ENCODE data around the gene P2RY14.

- TF ChIP-seq ZBTB7A (tag by site-specific recombination; IDR thresholded peaks at IDR 0.05; ENCODE audit: low read depth), result no peak
- TF ChIP-seq CTCF (tag by site-specific recombination; IDR thresholded peaks at IDR 0.05), result no peak
- no peak for TF ChIP-seq ZNF148 (tag by site-specific recombination; IDR thresholded peaks at IDR 0.05; ENCODE audit: borderline replicate concordance)
- TF ChIP-seq REST (tag by site-specific recombination; IDR thresholded peaks at IDR 0.05), result no peak
- TF ChIP-seq SCRT1 (tag by site-specific recombination; IDR thresholded peaks at IDR 0.05; ENCODE audit: borderline replicate concordance), result no peak
- no peak for TF ChIP-seq SETDB1 (IDR thresholded peaks at IDR 0.05; ENCODE audit: insufficient read length, low read length)
- no peak for TF ChIP-seq ZNF114 (tag by site-specific recombination; IDR thresholded peaks at IDR 0.05)
- no peak for TF ChIP-seq ZNF174 (tag by site-specific recombination; IDR thresholded peaks at IDR 0.05)
- no peak for TF ChIP-seq ZNF10 (tag by site-specific recombination; IDR thresholded peaks at IDR 0.05)
- TF ChIP-seq TCF7L2 (IDR thresholded peaks at IDR 0.05; ENCODE audit: borderline replicate concordance, low read depth, low read length), result no peak
- no peak for TF ChIP-seq ZNF280D (tag by site-specific recombination; IDR thresholded peaks at IDR 0.05)
- TF ChIP-seq GFI1B (tag by site-specific recombination; IDR thresholded peaks at IDR 0.05), result no peak
- no peak for TF ChIP-seq ZNF785 (tag by site-specific recombination; IDR thresholded peaks at IDR 0.05)
Observed at GRCh38 chr3:151182349-151183079, 95.8 kb downstream of the P2RY14 start.
